HG03064 (cell line): ENCODE measurements around the gene IFNA6.
"Not testable (repeated sequence)": the region's sequence is repeated elsewhere in the genome, so short reads cannot be mapped to it uniquely, and the experiment has no call there.

ENCODE experiments used
- ATAC-seq: cut with Tn5 transposase; IDR thresholded peaks from one replicate; pipeline ENCODE4 v1.9.1; 2021; ENCODE audit warnings: low read depth; ENCODE audit not compliant: unreplicated experiment

The IFNA6 gene

DNA sequence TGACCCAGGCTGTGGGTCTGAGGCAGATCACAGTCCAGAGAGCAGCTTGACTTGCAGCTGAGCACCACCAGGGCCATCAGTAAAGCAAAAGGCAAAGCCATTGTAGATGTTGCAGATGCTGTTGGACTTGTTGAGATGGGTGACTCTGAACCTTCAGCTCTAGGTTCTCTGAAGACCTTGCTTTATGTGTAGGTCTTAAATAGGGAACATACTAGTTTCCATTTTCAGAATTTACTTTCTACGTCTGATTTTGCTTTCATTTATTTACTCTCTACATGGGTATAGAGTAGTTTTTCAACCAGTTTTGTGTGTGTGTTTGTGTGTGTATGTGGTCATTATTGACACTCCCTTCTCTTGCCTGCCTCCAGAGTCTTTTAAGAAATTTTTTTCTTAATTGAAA is at the start of gene IFNA6:
IFNA6 (minus strand) TSS at position 101 of the 400 bp plus-strand sequence; CDS start at position 101, 0 bp downstream.
- no peak for ATAC-seq

DNA sequence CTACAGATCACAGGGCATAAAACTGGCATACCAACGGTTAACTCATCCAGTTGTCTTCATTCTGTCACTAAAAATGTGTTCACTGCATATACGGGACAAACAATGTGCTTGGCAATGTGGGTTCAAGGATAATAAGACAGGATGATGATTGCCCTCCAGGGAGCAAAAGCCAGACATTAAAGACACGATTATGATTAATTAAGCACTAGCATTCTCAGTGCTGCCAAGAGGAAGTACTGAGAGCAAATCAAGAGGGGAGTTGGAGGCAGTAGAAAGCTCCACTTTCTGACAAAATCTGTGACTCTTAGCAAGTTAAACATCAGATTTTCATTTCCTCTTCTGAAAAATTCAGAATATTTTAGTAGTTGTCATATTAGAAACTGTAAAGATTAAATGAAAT is 49.3 kb upstream of the IFNA6 start:
- no peak for ATAC-seq

DNA sequence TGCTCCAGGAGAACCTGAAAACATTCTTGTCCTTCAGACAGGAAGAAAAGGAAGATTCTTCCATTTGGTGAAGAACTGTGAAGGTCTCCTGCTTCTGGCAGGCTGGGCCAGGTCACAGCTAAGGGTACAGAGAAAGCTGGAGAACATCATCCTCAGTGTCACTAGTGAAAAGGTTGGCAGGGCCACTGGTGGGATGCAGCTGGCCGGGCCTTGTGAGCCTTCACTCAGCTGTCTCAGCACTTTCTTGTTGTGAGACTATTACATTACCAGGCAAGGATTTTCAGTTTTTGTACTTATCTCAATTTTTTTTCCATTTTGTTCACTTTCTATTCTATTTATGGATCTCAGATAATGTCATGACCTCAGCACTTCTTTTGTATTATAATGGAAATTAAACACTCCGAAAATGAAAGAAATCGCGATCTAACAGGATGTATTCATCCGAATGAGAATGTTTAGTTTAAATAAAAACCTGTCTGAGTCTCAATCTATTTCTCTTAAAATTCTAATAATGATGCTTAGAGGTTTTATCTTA is 48.3 kb upstream of the IFNA6 start:
- ATAC-seq = no peak

DNA sequence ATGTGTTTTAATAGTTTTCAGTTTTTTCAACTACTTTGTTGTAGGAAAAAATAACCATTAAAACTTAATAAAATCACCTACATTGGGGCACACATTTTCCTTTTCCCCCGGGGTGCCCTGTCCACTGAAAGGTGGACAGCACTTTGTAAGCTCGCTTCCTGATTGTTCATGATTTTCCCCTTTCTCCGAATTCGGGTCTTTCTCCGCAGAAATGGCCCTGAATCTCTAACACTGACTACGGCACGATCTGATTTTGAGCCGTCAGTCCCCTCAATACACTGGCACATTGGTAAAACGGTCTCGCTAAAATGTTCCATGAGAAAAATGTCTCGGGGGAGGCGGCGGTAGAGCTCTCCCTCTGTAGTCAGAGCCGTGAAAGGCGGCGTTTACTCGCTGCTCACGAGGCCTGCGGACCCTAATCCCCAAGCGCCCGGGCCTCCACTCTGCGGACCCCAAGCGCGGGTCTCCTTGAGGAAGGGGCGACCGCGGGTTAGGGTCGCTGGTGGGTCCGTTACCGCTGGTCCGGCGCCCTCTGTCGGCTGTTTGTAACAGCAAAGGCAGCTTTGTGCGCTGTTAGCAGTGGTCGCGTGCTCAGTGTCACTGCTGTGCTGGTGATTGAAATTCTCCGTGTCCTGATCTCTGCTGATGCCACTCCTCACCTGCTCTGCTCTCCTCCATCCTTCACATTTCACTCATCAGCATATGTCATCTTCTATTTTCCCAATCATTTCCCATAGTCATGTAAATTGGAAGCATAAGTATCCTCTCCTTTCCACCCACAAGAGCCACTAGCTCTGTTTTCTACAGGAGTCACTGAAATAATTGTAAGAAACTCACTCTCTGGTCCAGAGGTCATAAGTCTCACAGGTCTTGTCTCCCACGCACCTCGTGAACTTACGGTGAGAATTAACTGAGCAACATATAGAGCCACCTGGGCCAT is 45.4 kb upstream of the IFNA6 start:
- peak; percentile 63 for ATAC-seq

DNA sequence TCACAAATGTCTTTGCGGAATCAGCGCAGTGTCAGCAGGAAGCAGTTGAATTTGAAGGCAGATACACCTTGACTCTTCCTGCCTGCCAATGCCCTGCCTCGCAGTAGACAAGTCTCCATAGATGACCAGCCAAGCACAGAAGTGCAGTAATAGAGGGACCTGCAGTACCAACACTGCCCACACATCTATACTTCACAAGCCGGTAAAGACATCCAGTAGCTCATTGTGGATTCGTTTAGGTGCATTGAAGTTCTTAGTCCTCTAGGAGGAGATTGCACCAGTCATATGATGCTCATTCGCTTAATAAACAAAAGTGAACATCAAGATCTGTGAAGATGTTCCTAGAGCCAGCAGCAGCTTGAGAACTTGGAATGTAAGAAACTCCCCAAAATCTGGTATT is 41.6 kb upstream of the IFNA6 start:
- peak; percentile 73 for ATAC-seq

DNA sequence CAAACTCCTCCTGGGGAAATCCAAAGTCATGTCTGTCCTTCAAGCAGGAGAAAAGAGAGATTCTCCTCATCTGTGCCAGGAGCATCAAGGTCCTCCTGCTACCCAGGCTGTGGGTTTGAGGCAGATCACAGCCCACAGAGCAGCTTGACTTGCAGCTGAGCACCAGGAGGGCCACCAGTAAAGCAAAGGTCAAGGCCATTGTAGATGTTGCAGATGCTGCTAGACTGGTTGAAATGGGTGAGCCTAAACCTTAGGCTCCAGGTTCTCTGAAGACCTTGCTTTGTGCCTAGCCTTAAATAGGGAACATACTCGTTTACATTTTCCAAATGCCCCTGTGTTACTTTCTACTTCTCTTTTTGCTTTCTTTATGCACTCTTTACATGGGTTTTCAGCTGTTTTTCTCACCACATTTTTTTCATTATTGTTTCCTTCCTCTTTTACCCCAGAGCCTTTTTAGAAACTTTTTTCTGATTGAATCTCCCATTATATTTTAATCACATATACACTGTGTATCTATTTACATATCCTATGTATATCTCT is 34.5 kb upstream of the IFNA6 start, which contains the start of gene IFNA2:
IFNA2 (minus strand) TSS at position 268 of the 540 bp plus-strand sequence; CDS start at position 199, 69 bp downstream.
- ATAC-seq = no peak

DNA sequence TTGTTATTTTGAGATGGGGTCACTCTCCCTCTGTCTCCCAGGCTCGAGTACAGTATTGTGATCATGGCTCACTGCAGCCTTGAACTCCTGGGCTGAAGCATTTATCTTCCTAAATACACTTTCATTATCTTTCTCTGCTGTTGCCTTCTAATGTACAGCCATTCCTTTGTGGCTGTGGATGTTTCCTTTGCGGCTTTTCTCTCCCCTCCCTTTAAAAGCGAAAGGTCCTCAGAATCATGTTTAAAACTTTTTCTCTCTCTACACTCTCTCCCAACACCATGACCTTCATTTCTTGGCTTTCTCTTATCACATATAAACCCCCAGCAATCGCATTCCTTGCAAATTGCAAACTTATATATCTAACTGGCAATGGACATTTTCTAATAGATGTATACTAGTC is 32.9 kb upstream of the IFNA6 start:
- no peak for ATAC-seq

DNA sequence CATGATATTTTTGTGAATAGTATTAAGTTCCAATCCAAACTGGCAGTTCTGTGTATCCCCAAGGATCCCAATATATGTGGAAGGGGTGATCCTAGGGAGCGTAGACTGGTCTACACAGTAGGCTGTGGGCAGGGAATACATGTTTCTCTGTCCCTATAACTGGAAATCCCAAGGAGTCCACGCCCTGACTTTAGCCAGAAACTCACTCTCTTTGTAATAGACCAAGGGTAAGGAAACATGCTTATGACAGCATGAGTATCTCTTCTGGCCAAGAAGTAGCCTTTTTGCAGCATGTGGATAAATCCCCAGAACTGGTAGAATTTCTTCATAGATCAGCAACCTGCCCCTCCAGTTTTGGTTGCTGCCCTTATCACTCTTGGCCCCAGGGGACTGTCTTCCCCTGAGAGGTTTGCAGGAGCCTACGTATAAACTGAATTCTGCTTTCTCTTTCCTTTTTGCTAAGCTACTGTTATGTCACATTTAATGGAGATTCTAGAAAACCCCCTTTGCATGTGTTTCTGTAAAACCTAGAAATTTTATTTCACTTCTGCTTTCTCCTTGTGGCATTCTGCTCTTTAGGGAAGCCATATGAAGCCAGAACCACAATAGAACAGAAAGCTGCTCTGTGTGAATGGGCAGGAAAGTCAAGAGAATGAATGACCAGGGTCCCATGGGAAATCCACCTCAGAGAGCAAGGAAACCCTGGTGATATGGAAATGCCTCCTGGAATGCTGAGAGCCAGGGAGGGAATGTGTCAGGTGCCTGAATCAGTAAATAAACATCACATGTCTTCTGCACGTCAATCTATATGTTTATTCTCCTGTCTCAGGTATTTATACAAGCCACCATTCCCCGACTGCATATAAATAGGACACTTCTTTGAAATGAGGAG is 31.0 kb upstream of the IFNA6 start:
- ATAC-seq = peak; percentile 98

DNA sequence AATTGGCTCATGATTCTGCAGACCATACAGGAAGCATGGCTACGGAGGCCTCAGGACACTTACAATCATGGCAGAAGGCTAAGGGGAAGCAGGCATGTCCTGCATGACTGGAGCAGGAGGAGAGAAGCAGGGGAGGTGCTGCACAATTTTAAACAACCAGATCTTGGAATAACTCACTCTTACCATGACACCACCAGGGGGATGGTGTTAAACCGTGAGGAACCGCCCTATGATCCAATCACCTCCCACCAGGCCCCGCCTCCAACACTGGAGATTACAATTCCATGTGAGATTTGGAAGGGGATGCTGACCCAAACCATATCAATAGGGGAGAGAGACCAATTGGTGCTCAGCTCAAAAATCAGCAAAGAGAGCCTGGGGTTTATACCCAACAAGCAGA is 20.8 kb upstream of the IFNA6 start:
- ATAC-seq = not testable (repeated sequence)

DNA sequence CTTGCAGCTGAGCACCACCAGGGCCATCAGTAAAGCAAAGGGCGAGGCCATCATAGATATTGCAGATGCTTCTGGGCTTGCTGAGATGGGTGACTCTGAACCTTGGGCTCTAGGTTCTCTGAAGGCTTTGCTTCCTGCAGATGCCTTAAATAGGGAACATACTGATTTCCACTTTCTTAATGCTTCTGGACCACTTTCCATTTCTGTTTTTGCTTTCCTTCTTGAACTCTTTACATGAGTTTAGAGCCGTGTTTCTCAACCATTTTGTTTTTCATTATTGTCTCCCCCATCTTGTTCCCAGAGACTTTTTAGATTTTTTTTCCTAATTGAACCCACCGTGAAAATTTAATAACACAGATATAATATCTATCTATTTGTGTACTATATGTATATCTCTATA is 17.3 kb upstream of the IFNA6 start, which contains the start of gene IFNA13:
IFNA13 (minus strand) TSS at position 101 of the 400 bp plus-strand sequence; CDS start at position 54, 47 bp downstream.
- ATAC-seq = no peak

DNA sequence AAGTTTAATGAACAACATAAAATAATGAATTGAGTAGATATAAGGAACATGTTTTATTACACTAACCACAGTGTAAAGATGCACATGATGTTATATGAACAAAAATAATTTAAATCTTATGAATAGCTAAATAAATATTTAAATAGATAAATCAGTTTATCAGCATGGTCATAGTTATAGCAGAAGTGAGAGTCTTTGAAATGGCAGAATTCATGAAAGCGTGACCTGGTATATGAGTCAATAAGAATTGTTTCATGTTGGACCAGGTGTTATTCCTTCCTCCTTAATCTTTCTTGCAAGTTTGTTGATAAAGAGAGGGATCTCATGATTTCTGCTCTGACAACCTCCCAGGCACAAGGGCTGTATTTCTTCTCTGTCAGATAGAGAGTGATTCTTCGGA is 16.5 kb upstream of the IFNA6 start:
- peak; percentile 88 for ATAC-seq

DNA sequence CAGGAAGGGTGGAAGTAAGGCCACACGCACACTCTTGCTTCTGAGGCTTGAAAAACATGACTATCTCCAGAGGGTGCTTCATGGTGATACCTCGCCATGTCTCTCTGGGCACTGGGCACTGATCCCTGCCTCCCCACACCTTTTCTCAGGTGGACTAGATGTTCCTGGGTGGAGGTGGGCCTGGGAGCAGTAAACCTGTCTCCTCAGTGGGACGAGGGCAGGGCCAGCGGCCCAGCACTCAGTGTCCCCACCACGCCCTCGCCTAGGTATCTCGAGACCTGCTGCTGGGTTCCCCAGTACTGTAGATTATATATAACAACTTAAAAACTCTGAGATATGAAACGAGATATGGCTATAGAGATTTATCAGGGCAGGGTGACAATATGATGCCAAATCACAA is 11.6 kb upstream of the IFNA6 start:
- no peak for ATAC-seq

DNA sequence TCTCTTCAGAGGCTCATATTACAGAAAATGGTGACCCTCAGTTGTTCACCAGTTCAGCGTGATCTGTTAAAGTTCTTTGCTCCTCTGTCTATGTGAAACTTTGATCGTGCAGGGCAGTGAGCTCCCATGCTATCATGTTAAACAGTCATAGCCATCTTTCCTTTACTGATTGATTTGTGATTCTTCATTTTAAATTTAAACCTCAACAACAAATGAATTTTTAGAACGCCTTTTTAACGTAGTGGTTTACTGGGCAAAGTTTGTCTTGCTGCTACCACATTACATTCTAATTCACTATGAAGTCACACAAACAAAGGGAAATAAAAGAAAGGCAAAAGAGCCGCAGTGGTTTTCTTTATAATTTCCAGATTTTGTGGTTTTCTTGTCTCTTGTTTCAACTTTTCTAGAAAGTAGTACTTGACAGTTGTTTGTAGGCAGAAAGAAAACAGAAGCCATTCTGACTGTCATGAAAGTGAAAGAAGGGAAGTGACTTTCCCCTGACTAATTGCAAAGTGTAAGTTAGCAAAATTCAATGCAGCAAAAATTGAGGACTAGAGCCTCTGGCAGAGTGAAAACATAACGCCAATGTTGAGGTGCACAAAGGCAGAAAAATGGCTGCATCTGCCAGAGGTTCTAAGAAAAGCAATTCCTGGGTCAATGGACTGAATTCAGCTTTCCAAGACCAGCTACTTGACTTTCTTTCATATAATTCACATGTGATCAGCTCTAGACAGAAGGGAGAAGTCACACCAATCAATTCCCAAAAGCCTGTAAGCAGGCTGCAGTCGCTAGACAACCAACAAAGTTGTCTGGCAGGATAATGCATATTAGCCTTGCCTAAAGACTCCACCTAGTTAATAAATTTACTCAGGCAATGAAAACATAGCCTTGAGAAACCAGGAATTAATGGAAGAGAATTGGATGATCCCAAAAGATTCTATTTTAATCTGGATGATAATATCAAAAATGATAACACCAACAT is 7.1 kb upstream of the IFNA6 start:
- peak; percentile 97 for ATAC-seq

DNA sequence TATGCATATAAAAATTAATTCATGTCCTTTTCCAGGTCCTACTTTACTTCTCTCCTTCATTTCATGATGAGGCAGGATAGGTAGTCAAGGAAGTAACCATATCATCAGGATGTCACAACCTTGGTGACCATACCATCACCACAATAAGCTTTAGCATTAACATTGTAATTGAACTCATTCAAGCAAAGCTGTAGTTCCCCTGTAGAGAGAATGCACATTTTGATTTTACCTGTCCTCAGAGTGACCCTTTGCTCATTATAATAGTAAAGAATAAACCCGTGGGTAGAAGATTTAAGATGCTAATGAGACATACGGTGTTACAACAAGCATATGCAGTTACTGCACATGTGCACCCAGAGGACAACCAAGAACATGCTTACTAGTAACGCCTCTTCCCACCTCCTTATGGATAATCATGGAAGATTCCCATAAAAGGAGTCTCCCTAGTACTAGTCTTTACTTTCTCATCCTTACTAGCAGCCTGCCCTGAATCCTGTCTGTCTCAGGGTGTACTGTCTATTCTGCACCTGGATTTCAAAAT is 2.2 kb downstream of the IFNA6 start:
- ATAC-seq = no peak

DNA sequence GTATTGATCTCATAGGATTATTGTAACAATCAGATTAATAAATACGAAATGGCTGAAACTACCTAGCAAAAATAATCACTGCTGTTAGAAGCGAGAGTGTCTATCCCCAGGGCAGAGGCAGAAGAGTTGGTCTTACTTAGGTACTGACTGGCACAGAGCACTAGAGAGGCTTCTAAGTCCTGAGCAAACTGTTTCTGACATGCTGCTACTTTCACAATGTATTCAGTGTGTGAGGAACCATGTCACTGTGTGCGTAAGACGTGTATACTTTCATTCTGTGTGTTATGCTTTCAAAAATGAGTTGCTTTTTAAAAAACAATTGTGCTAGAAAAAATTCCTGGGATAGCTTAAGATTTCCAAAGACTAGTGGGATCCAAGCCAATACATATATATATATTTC is 10.0 kb downstream of the IFNA6 start:
- no peak for ATAC-seq

DNA sequence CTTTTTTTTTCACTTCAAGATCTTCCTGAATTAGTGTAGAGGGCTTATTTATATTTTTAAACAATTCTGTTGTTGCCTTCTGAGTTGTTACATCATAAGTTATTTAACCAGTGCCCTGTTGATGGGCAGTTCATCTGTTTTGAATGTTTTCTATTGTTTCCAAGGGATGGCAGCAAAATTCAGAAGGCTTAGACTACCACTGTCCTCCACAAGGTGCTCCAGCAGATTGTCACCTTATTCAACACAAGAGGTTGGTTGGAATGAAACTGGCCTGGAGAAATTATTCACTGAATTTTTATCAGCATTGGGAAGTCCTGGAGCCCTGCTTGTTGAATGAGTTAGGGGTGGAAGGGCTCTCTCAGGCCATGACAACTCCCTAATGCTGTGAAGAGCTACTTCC is 14.2 kb downstream of the IFNA6 start:
- ATAC-seq = no peak

DNA sequence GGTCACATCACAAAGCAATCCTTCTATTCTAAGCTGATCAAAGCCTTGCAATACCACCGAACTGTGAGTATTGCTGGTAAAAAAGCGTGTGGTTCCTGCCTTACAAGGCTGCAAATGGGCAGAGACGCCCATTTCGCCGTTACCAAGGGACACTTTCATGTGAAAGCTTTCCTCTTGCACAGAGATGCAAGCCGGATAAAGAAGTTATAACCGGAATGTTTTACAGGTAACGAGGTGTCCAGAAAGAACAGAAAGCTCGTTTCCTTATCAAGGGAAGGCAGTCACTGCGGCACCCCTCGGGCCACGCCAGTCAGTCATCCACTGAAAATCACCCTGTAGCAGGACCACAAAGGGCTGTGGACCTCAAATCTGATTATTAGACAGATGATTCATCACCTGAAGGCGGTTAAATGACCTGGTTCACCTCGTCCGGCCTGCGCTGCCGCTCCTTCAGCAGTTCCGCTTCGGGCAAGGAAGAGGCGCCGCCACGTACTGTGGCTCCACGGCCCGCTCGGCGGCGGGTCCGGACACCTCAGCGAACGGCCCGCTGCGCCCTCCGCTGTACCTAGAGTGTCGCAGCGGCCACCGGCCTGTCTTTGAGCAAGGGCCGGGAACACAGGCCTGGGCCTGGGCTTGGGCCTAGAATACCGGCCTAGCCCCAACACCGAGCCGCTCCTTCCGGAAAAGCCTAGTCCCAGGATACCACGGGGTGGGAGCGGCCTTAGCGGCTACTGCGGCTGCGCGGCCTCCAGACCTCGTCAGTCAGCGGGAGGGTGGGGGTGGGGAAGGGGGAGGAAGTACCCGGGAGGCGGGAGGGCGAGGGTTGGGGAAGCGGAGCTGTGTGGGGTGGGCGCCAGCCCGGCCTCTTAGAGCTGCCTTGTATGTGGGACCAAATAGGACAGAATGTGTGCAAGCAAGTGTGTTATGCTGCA is 15.7 kb downstream of the IFNA6 start, which contains the start of gene KLHL9:
KLHL9 (minus strand) TSS at position 704 of the 932 bp plus-strand sequence; CDS start at position 159, 545 bp downstream.
- ATAC-seq = peak; percentile 88

DNA sequence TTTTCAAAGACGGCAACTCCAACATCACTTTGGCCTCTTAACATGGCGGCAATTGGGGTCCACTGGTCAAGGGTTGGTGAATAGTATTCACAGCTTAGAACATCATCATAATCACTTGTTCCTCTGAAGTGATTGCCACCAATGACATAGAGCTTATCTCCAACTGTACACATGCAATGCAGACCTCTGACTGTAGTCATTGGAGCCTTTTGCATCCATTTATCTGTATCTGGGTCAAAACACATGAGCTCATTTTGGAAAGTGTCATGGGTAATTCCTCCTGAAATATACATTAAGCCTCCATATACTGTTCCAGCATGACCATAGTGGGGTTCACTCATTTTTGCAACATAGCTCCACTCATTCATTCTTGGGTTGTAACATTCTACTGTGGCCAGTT is 17.5 kb downstream of the IFNA6 start:
- no peak for ATAC-seq
